HepG2 (cell line): Measurements from ENCODE around the gene MYO6. TPM values are rescaled to one million over a fixed set of nuclear protein-coding genes. Genes with fewer than 3 reads are reported as not detected.

Experiments
- CREB3 ChIP-seq: sonication (generic); formaldehyde crosslinking; IDR thresholded peaks from 2 replicates; pipeline ENCODE4 v1.5.0; 2020; ENCODE audit warnings: missing genetic modification reagents
- FOSL2 ChIP-seq: sonication (generic); formaldehyde crosslinking; IDR thresholded peaks from 2 replicates; pipeline ENCODE4 v1.4.0; 2020; ENCODE audit warnings: missing genetic modification reagents
- GABPB1 ChIP-seq: IDR thresholded peaks from 2 replicates; pipeline ENCODE4 v1.6.1; 2016; ENCODE audit warnings: mild to moderate bottlenecking, missing genetic modification reagents, moderate library complexity, missing compliant biosample characterization
- HMGXB4 ChIP-seq, 2 experiments: sonication (generic) in 1 of 2; formaldehyde crosslinking in 1 of 2; IDR thresholded peaks; 2 replicates each; pipeline versions ENCODE4 v1.4.0 to v1.6.1; 2018 to 2020; ENCODE audit warnings: missing genetic modification reagents in 2 of 2, borderline replicate concordance in 1 of 2, low read depth in 1 of 2, mild to moderate bottlenecking in 1 of 2, missing biosample characterization in 1 of 2
- IRF2 ChIP-seq: IDR thresholded peaks from 2 replicates; pipeline ENCODE4 v1.6.1; 2018; ENCODE audit warnings: missing genetic modification reagents, missing compliant biosample characterization
- KDM2A ChIP-seq: sonication (generic); formaldehyde crosslinking; IDR thresholded peaks from 2 replicates; pipeline ENCODE4 v1.4.0; 2020; ENCODE audit warnings: low read depth, missing genetic modification reagents, borderline replicate concordance
- MEF2D ChIP-seq: sonication (generic); formaldehyde crosslinking; IDR thresholded peaks from 2 replicates; pipeline ENCODE4 v1.5.1; 2020; ENCODE audit warnings: mild to moderate bottlenecking, missing genetic modification reagents
- MEIS2 ChIP-seq: sonication (generic); formaldehyde crosslinking; IDR thresholded peaks from 2 replicates; pipeline ENCODE4 v1.9.0; 2021; ENCODE audit warnings: mild to moderate bottlenecking, missing genetic modification reagents
- NKX3-1 ChIP-seq: sonication (generic); formaldehyde crosslinking; IDR thresholded peaks from 2 replicates; pipeline ENCODE4 v1.5.0; 2020; ENCODE audit warnings: missing genetic modification reagents
- POLR2G ChIP-seq: fragments of 200-400 bp; formaldehyde crosslinking; IDR thresholded peaks from 2 replicates; pipeline ENCODE4 v1.6.1; 2018; ENCODE audit warnings: mild to moderate bottlenecking, low read depth, low read length, moderate library complexity
- RAD21 ChIP-seq: fragments of 450-650 bp; formaldehyde crosslinking; IDR thresholded peaks from 2 replicates; pipeline ENCODE4 v1.5.0; 2020; ENCODE audit warnings: mild to moderate bottlenecking
- RARA ChIP-seq: IDR thresholded peaks from 2 replicates; pipeline ENCODE4 v1.6.1; 2016; ENCODE audit warnings: missing genetic modification reagents, missing compliant biosample characterization
- RBFOX2 ChIP-seq: fragments of 200-400 bp; formaldehyde crosslinking; IDR thresholded peaks from 2 replicates; pipeline ENCODE4 v1.6.1; 2017; ENCODE audit warnings: low read depth, mild to moderate bottlenecking, low read length
- RELA ChIP-seq: sonication (generic); formaldehyde crosslinking; IDR thresholded peaks from 2 replicates; pipeline ENCODE4 v1.4.0; 2020; ENCODE audit warnings: missing genetic modification reagents
- SAP130 ChIP-seq: IDR thresholded peaks from 2 replicates; pipeline ENCODE4 v1.6.1; 2016; ENCODE audit warnings: low read depth
- ZEB1 ChIP-seq: IDR thresholded peaks from 2 replicates; pipeline ENCODE4 v1.6.1; 2012; ENCODE audit warnings: mild to moderate bottlenecking, low read depth, inconsistent platforms; ENCODE audit not compliant: insufficient replicate concordance
- ZNF142 ChIP-seq: sonication (generic); formaldehyde crosslinking; IDR thresholded peaks from 2 replicates; pipeline ENCODE4 v1.4.0; 2020; ENCODE audit warnings: missing genetic modification reagents
- ZNF33B ChIP-seq: sonication (generic); formaldehyde crosslinking; IDR thresholded peaks from 2 replicates; pipeline ENCODE4 v1.5.1; 2020; ENCODE audit warnings: mild to moderate bottlenecking, missing genetic modification reagents
- ZNF446 ChIP-seq: sonication (generic); formaldehyde crosslinking; IDR thresholded peaks from 2 replicates; pipeline ENCODE4 v1.5.0; 2020; ENCODE audit warnings: mild to moderate bottlenecking, missing genetic modification reagents
- ZNF547 ChIP-seq: sonication (generic); formaldehyde crosslinking; IDR thresholded peaks from 2 replicates; pipeline ENCODE4 v1.5.1; 2020; ENCODE audit warnings: mild to moderate bottlenecking, missing genetic modification reagents
- ZNF768 ChIP-seq: sonication (generic); formaldehyde crosslinking; IDR thresholded peaks from 2 replicates; pipeline ENCODE4 v1.4.0; 2020; ENCODE audit warnings: missing genetic modification reagents
- polyA plus RNA-seq, 8 experiments: library from polyadenylated mRNA; depleted of rRNA in 3 of 8; stranded (reverse) in 7 of 8; unstranded in 1 of 8; fragments of >200 nt; fragmentation: Illumina TruSeq in 4 of 8; extraction: Trizol in 4 of 8; gene quantifications; 2 replicates each; pipeline versions ENCODE4 v1.2.1 to v1.2.3, GENCODE V29; 2011 to 2016; ENCODE audit warnings: low read depth in 4 of 8, missing spikeins in 1 of 8, mixed read lengths in 1 of 8; ENCODE audit not compliant: insufficient read depth in 1 of 8
- total RNA-seq, 5 experiments: library from RNA; depleted of rRNA; stranded (reverse); fragments of >200 nt; fragmentation: Illumina TruSeq; extraction: Trizol; gene quantifications; 2 replicates each; pipeline ENCODE4 v1.2.3, GENCODE V29; 2016; ENCODE audit warnings: low read depth in 1 of 5

The MYO6 gene
- total and polyA plus RNA-seq, 2 of the 13 experiments (the other 11 are each of a cell fraction or from before 2014, with no cell fraction given) = 5.4 to 7.5 TPM

GRCh38 chr6:75748743-75749538 is at the start of gene MYO6 (continued):
- peak; percentile 75 for TF ChIP-seq GABPB1 (CRISPR knock-in tag)
- peak; percentile 73 for TF ChIP-seq ZEB1
- TF ChIP-seq MEF2D (CRISPR knock-in tag) = 0 out of 2 replicates have a peak, but pooled peaks have one; percentile 28
- no peak for TF ChIP-seq RELA (CRISPR knock-in tag)
- TF ChIP-seq RAD21 = peak; percentile 46; the same call in 1 of the 2 replicates
- peak; percentile 54; the same call in 1 of the 2 replicates for TF ChIP-seq IRF2 (CRISPR knock-in tag)
- TF ChIP-seq FOSL2 (CRISPR knock-in tag) = 0 out of 2 replicates have a peak, but pooled peaks have one; percentile 27
- peak; percentile 4; the same call in 1 of the 2 replicates for TF ChIP-seq ZNF446
- TF ChIP-seq ZNF33B (CRISPR knock-in tag) = 0 out of 2 replicates have a peak, but pooled peaks have one; percentile 74
- peak; percentile 55; the same call in 1 of the 2 replicates for TF ChIP-seq KDM2A (CRISPR knock-in tag)
- peak; percentile 46 to 53; a peak in 3 of 4 replicates for TF ChIP-seq HMGXB4 (CRISPR knock-in tag; IDR thresholded peaks at IDR 0.05; ENCODE audit: borderline replicate concordance in 1 of 2, low read depth in 1 of 2)
- peak; percentile 76 for TF ChIP-seq RBFOX2
- peak; percentile 39; the same call in 1 of the 2 replicates for TF ChIP-seq ZNF768 (CRISPR knock-in tag)
- no peak for TF ChIP-seq RARA (CRISPR knock-in tag)
- peak; percentile 50 for TF ChIP-seq MEIS2 (CRISPR knock-in tag)
- peak; percentile 87 for TF ChIP-seq ZNF142 (CRISPR knock-in tag)
- 0 out of 2 replicates have a peak, but pooled peaks have one; percentile 62 for TF ChIP-seq CREB3 (CRISPR knock-in tag)
- peak; percentile 67 for TF ChIP-seq SAP130 (CRISPR knock-in tag)
- peak; percentile 9 for TF ChIP-seq ZNF547 (CRISPR knock-in tag)
- no peak for TF ChIP-seq NKX3-1 (CRISPR knock-in tag)
- TF ChIP-seq POLR2G = peak; percentile 75
